ENCODE data around the gene LAMTOR4.
"Not testable (repeated sequence)": the region's sequence is repeated elsewhere in the genome, so short reads cannot be mapped to it uniquely, and the experiment has no call there.

Gene LAMTOR4

GRCh38 chr7:100173806-100174495, 25.2 kb downstream of the LAMTOR4 start:
- DNase-seq, result no peak

GRCh38 chr7:100174582-100174981, 25.9 kb downstream of the LAMTOR4 start:
- no peak for DNase-seq

GRCh38 chr7:100175296-100175935, 26.7 kb downstream of the LAMTOR4 start:
- no peak for DNase-seq

GRCh38 chr7:100176096-100177044, 27.7 kb downstream of the LAMTOR4 start:
- peak in 1 of 2 experiments; percentile 40 for DNase-seq

- peak; percentile 97 to 99 for DNase-seq
Observed at GRCh38 chr7:100177045-100178001, 28.6 kb downstream of the LAMTOR4 start, which contains the start of the genes GPC2 and STAG3. Gene GPC2, minus strand, starts transcription at chr7:100177381. Its CDS starts 182 bp downstream, at chr7:100177199. Gene STAG3, plus strand, starts transcription at chr7:100177918. Its CDS starts 2,639 bp downstream, at chr7:100180557.

GRCh38 chr7:100180084-100180483, 31.4 kb downstream of the LAMTOR4 start:
- not testable (repeated sequence) for DNase-seq

- not testable (repeated sequence) for DNase-seq
Observed at GRCh38 chr7:100182616-100183015, 33.9 kb downstream of the LAMTOR4 start.

- not testable (repeated sequence) for DNase-seq
Observed at GRCh38 chr7:100183090-100183489, 34.4 kb downstream of the LAMTOR4 start.

GRCh38 chr7:100185726-100186125, 37.0 kb downstream of the LAMTOR4 start:
- DNase-seq, result no peak

GRCh38 chr7:100189061-100189460, 40.3 kb downstream of the LAMTOR4 start:
- no peak for DNase-seq

GRCh38 chr7:100190048-100190711, 41.5 kb downstream of the LAMTOR4 start:
- peak in 1 of 2 experiments; percentile 48 for DNase-seq

GRCh38 chr7:100191775-100192174, 43.1 kb downstream of the LAMTOR4 start:
- no peak for DNase-seq

GRCh38 chr7:100192281-100192862, 43.7 kb downstream of the LAMTOR4 start:
- not testable (repeated sequence) for DNase-seq

- no peak for DNase-seq
Observed at GRCh38 chr7:100192969-100193368, 44.3 kb downstream of the LAMTOR4 start.

- no peak for DNase-seq
Observed at GRCh38 chr7:100195222-100195621, 46.5 kb downstream of the LAMTOR4 start.

GRCh38 chr7:100195901-100196322, 47.2 kb downstream of the LAMTOR4 start:
- not testable (repeated sequence) for DNase-seq

GRCh38 chr7:100198266-100198665, 49.5 kb downstream of the LAMTOR4 start:
- no peak for DNase-seq

- no peak for DNase-seq
Observed at GRCh38 chr7:100200693-100201092, 52.0 kb downstream of the LAMTOR4 start.

All from NCI-H526 (cell line).